Stimulated activated CD8-positive, alpha-beta memory T cell treated with anti-CD3 and anti-CD28 coated beads, Interleukin-15, amount 100 ng/mL, for 1 hour (primary cell): ENCODE measurements around the gene FJX1.
"Not testable (repeated sequence)": the region's sequence is repeated elsewhere in the genome, so short reads cannot be mapped to it uniquely, and the experiment has no call there.

Experiments
- DNase-seq: peaks from one replicate; pipeline ENCODE4 v3.0.0-alpha.2; 2020; ENCODE audit warnings: low read depth

FJX1 gene

GRCh38 chr11:35668350-35668749, 50.1 kb downstream of the FJX1 start:
- DNase-seq, result not testable (repeated sequence)
